GM19239 (cell line): ENCODE data around the gene PYGM.
"Not testable (repeated sequence)": the region's sequence is repeated elsewhere in the genome, so short reads cannot be mapped to it uniquely, and the experiment has no call there.

Experiments
- DNase-seq: peaks from one replicate; pipeline ENCODE4 v3.0.0; 2011; ENCODE audit warnings: low spot score; ENCODE audit not compliant: insufficient read length
- FAIRE-seq: peaks from 2 replicates; lab custom pipeline; 2011; peaks lifted over from hg19 to GRCh38; lab: Jason Lieb, UNC

PYGM gene

GRCh38 chr11:64701956-64702355 is 57.8 kb downstream of the PYGM start:
- not testable (repeated sequence) for DNase-seq

GRCh38 chr11:64698427-64698826 is 61.3 kb downstream of the PYGM start:
- no peak for FAIRE-seq
- DNase-seq, result no peak

More at GRCh38 chr11:64701956-64702355, 57.8 kb downstream of the PYGM start:
- FAIRE-seq, result not testable (repeated sequence)

GRCh38 chr11:64697663-64698375 is 62.0 kb downstream of the PYGM start:
- no peak for FAIRE-seq

More at GRCh38 chr11:64697663-64698375, 62.0 kb downstream of the PYGM start:
- no peak for DNase-seq
